SU-DHL-6 (cell line): ENCODE data around the gene RIMBP2.

ENCODE experiments used
- EZH2phosphoT487 ChIP-seq: fragments of 200-600 bp; sonication (generic), shearing (Covaris generic); conservative IDR thresholded peaks from 2 replicates; pipeline ENCODE4 v1.6.1; 2018; ENCODE audit warnings: mild to moderate bottlenecking, antibody characterized with exemption, low read length, moderate library complexity, mixed read lengths
- TF ChIP-seq, protein P1 (sequence below): fragments of 200-600 bp; sonication (generic); IDR thresholded peaks from one replicate; pipeline ENCODE4 v1.5.1; 2017; ENCODE audit warnings: antibody characterized with exemption, mild to moderate bottlenecking, low read length, moderate library complexity; ENCODE audit not compliant: insufficient read depth, poor library complexity, severe bottlenecking

DNA sequence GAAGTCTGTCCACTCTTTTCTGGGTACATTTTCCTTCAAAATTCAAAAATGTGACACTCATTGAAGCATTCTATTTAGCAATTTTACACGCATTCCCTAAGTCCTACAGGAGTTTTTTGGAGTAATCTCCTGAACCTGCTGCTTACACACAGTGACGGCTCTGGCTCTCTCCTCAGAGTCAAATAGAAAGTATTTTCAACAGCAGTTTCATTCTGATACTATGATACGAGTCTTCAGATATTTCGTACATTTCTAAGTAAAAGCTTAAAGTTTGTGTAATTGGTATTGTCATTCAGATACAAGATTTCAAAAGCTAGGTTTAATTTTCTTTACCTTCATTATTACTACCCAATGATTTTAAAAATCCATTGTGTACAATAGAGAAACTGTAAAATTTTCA is 342.0 kb downstream of the RIMBP2 start:
- TF ChIP-seq, protein P1, sequence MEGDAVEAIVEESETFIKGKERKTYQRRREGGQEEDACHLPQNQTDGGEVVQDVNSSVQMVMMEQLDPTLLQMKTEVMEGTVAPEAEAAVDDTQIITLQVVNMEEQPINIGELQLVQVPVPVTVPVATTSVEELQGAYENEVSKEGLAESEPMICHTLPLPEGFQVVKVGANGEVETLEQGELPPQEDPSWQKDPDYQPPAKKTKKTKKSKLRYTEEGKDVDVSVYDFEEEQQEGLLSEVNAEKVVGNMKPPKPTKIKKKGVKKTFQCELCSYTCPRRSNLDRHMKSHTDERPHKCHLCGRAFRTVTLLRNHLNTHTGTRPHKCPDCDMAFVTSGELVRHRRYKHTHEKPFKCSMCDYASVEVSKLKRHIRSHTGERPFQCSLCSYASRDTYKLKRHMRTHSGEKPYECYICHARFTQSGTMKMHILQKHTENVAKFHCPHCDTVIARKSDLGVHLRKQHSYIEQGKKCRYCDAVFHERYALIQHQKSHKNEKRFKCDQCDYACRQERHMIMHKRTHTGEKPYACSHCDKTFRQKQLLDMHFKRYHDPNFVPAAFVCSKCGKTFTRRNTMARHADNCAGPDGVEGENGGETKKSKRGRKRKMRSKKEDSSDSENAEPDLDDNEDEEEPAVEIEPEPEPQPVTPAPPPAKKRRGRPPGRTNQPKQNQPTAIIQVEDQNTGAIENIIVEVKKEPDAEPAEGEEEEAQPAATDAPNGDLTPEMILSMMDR: no peak
- no peak for TF ChIP-seq EZH2phosphoT487
